Hematopoietic multipotent progenitor cell treated with erythropoietin and hydrocortisone succinate and interleukin-3 and kit ligand, for 4 days (in vitro differentiated cells): Measurements from ENCODE around the gene CILP2.

Experiments
- DNase-seq: peaks from one replicate; pipeline ENCODE4 v3.0.0-alpha.2; 2015

Gene CILP2

GRCh38 chr19:19547674-19548336 is 9.7 kb downstream of the CILP2 start:
- no peak for DNase-seq

DNA sequence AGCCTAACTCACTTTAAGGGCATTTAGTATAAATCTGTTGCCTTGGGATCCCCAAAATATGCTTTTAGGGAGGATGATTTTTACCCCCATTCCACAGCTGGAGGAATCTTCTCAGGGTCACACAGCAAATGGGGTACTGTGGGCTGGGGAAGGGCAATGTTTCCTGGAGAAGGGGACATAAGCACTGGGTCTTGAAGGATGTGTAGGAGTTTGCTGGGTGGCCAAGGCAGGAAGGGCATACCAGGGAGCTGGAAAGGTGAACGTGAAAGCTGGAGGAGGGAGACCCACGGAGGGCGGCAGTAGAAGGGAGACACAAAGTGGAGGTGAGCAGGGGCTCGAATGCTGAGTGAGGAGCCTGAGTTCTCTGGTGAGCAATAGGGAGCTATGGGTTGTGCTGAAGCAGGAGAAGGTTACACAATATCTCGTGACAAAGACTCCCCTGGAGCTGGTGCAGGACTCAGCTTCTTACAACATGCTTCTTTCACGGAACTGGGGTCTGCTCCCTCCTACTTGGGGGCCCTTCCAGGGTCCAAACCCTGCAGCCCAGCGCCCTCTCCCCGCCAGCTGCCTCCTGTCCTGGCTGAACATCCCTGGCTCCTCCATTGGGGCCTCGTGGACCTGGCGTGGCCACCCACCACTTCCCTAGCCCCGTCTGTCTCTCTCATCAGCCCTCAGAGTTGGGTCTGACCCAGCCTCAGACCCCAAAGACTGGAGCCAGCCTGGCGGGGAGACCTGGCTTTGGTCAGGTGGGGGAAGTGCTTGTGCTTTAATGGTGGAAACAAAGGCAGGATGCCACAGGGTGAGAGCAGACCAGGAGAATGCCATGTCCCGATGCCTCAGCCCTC is 11.1 kb downstream of the CILP2 start:
- no peak for DNase-seq

GRCh38 chr19:19549804-19550464 is 11.9 kb downstream of the CILP2 start:
- DNase-seq, result no peak

DNA sequence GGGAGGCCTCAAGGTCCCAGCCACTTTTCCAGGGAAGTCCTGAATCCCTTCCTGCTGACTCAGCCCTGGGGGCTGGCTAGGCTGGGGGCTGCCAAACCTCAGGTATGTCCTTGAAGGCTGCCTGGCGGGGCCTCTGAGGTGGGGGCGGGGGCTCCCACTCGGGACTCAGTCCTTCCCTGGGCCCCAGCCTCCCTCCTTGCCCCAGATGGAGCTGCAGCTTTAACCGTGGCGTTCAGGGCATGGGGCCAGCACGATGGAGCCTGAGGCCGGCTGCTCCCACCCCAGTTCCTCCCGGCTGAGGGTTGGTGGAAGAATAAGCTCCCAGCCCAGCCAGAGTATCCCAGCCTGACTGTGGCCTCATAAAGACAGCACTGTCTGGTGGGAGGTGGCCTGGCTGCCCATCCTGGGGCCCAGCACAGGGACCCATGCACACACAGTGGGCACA is 12.4 kb downstream of the CILP2 start:
- DNase-seq, result no peak

DNA sequence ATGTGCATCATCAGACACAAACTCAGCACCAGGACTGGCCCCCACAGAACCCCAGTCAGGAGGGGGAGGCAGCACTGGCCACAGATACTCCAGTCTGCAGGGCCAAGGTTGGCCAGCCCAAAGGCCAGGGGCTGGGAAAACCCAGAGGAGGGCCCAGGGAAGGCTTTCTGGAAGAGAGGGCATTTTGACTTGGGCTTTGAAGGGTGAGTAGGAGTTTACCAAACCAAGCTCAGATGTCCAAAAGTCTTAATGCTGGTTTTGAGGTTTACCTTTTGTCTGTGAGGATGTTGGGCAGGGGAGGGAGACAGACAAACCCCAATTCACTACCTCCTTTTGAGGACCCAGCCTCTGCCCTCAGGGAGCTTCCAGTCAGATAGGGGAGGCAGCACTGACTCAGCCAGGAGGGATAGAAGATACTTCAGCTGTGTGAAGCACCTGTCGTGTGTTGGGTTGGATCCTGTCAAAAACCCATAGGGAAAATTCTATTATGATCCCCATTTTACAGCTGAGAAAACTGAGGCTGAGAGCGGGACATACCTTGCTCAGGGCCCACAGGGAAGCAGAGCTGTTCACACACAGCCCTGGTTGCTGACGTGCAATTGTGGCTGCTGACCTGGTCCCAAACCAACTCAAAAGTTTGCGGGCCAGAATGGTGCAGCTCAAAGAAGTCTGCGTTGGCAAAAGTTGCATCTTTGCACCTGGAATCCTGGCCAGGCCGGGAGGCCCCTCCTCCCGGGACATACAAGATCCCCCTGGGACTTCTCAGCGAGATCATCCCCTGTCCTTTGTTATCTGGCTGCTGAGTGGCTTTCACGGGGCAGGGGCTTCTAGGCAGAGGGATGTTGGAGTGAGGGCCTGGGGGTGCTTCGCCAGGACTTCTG is 13.1 kb downstream of the CILP2 start:
- no peak for DNase-seq

DNA sequence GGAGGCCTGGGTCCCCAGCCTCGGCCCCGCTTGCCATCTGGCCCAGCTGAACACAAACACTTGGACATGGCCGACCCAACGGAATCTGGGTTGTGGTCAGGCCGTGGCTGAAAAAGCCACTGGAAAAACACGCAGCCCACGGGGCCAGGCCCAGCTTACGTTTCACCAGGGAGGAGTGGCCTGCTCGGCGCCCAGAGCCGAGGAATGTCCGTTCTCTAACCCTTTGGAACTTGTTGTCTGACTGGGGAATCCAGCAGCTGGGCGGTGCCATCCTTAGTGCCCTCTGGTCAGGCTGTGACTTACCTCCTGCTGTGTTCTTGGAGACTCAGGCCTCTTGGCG is 13.8 kb downstream of the CILP2 start:
- no peak for DNase-seq

DNA sequence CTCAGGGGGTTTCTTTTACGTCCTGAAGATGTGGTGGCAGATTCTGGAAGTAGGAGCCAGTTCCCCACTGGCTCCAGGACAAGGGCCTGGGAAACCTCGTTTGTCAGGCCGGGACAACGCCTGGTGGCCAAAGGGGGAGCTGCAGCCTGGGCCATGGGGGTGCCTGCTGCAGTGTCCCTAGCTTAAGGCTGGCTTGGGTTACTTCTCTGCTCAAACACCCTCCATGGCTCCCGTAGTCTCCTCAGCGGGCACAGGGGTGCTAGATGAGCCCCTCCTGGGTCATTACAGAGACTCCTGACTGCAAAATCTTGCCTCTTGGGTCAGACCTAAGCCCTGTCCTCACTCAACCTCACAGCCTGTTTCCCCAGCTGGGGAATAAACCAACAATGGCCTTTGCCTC is 14.7 kb downstream of the CILP2 start:
- DNase-seq, result no peak

DNA sequence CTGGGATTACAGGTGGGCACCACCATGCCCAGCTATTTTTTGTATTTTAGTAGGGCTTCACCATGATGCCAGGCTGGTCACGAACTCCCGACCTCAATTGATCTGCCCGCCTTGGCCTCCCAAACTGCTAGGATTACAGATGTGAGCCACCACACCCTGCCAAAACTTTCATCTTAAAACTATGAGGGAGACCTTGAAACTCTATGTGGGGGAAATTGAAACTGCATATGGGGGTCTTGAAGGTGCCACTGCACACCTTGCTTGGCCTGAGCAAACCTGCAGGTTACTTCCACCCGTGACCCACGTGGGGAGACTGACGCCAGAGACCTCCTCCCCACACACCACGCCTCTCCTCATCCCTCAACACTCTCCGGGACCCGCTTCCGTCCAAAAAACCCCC is 15.6 kb downstream of the CILP2 start:
- DNase-seq, result no peak

DNA sequence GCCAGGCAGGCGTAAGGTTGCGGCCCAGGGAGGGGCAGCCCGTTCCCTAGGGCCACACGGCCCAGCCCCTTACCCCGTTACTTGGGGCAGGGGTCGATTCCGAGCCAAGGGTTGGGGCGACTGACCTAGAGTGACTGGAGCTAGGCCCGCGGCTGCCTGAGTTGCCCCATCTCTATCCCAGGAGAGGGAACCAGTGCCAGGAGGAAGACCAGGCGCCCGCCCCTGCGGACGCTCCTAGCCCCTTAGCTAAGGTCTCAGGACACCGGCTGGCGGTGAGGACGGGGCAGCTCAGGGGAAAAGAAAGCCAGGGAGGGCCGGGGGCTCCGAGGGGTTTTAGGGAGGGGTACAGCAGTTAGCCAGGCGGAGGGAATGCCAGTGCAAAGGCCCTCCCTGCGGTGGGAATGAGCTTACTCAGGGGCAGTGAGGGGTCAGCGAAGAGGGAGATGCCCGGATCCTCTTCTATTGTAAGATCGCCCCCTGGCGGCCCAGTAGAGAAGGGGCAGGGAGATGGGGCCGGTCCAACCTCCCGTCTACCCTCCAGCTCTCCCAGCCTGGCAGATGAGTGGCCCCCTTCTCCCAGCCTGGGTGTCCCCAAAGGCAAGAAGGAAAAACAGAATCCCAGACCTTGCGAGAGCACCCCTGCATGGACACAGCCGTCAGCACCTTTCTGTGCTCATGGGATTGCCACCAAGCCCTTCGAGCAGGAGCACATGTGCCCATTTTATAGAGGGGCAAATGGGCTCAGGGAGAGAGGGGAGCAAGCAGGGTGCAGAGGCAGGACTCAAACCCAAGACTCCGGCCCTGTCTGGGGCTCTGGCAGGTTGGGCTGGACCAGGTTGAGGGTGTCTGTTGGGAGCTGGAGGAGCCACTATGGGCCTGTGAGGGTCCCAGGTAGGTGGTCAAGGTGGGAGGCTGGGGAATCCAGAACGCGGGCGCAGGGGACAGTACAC is 16.3 kb downstream of the CILP2 start:
- peak; percentile 73 for DNase-seq

DNA sequence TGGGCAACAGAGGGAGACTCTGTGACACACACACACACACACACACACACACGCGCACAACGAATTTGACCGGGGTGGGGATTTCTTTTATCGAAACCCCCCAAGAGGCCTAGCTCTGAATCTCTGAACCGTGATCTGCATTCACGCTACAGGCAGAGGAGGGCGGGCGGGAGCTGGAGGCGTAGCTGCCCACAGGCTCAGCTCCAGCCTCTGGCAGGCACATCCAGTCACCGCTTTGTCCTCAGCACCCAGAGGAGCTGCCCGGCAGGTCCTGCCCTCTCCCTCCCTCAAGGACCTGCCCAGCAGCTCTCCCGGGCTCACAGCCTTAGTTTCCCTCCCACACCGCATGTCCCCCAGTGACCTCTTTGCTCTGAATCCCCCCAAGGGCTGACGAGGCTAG is 20.0 kb downstream of the CILP2 start:
- DNase-seq, result no peak

DNA sequence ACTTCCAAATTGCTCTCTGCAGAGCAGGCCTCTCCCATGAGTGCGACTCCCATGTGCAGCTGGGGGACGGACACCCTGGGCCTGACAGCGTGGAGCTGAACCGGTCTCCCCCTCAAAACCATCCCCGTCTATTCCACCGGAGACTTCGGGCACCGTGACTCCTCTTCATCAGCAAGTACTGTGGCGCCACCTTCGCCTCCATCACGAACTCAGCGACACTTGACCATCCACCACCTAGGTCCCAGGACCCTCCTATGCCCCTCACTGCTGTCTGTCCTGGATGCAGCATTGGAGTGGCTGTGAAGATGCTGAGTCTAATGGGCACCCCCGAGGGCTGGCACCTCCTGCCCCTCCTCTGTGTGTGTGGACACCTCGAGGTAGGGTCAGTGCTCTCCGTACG is 20.6 kb downstream of the CILP2 start:
- no peak for DNase-seq

DNA sequence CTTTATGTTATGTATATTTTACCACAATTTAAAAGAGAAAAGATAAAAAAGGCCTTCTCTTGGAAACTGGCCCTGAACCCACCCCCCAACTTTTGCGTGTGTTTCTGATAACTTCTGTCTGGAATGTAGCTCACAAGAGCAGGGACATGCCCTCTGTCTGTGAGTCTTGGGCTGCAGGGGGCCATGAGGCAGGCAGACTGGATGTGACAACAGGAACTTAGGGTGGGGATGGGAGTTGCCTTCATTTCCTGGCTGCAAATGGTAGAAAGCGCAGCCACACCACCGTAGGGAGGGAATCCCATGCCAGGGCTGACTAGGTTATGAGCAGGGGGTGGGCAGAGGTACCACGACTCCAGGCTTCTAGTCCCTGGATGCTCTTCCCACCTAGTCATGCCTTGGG is 21.9 kb downstream of the CILP2 start:
- DNase-seq, result peak; percentile 42

DNA sequence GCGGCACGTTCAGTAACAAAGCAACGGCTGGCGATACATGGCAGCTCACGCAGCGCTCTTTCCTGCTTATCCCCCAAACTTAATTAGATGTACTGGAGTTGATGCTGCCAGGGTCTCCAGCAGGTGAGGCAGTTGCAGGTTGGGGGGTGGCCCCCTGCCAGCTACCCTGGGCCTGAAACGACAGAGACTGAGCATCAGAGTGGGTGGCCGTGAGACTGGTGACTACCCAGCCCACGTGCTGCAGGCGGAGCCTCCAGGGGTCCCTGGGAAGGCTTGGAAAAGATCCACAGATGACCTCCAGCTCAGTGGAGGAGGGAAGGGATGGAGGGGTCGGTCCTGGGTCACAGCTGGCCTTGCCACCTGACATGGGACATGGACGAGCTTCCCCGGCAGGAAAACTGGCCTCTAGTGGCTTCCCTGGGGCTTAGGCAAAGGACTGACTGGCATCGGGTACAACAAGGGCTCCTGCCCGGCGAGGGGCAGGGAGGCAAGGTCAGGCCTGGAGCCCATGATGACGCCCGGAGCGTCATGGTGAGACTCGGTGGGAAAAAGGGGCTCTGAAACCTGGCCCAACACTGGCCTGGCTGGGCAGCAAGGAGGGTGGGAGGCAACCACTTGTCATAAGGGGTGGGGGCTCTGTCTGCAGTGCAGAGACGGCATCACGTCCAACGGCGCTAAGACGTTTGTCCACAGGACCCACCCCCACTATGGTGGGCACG is 24.0 kb downstream of the CILP2 start:
- no peak for DNase-seq

DNA sequence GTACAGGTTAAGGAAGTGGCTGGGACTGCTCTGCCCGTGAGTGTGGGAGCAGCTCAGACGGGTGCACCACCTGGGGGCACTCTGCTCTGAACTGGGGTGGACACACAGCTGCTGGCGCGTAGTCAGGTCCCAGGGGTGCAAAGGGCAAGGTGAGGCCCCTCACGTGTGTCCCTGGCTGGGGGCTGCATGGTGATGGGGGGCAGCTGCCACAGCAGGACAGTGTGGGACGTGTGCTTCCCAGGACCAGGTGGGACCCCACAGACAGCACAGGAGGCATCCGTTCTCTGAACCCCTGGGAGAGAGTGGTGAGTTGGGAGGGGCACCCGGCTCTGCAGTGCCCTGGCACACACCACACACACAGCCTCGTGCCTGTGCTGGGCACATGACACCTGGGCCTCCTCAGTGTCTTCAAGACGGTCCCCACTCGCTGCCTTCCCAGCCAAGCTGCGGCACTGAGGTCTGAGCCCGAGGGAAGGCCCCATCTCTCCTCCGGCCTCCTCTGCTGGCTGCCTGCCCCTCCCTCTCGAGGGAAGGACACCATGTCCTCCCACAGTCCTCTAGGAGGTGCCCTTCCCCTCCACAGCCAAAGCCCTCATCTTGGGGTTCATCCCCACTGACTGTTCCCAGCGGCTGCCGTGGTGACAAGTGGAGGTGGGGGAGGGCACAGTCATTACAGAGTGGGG is 24.7 kb downstream of the CILP2 start:
- DNase-seq, result peak; percentile 37

- no peak for DNase-seq
Measured at GRCh38 chr19:19563348-19563848, 25.3 kb downstream of the CILP2 start.

GRCh38 chr19:19566306-19566705 is 28.2 kb downstream of the CILP2 start:
- DNase-seq, result no peak

DNA sequence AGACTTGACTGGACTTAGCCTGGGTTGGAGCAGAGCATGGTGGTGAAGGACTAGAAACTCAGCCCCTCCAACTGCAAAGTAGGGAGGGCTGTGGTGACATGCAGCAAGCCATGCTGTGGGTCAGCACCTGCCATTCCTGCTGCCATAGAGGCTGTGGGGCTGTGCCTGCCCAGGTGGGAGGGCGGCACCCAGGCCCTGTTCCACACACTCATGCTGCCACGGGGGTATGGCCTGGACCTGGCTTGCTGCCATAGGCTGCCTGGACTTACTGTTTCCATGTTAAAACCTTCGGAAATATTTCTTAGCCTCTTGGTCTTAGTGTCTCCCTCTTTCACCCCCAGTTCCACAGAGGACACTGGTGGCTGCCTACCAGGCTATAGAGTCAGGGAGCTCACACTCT is 29.3 kb downstream of the CILP2 start:
- no peak for DNase-seq

GRCh38 chr19:19568802-19569756 is 31.0 kb downstream of the CILP2 start:
- no peak for DNase-seq

GRCh38 chr19:19570571-19570970 is 32.5 kb downstream of the CILP2 start:
- DNase-seq, result peak; percentile 56
